GM18511 (cell line): ENCODE data around the gene CMTM2.
A peak's percentile ranks its signal among the peaks of the same experiment; 100 is the strongest.
"Not testable (repeated sequence)": the region's sequence is repeated elsewhere in the genome, so short reads cannot be mapped to it uniquely, and the experiment has no call there.

Experiments used
- ATAC-seq: cut with Tn5 transposase; IDR thresholded peaks from one replicate; pipeline ENCODE4 v1.9.1; 2021; ENCODE audit warnings: mild to moderate bottlenecking, moderate library complexity; ENCODE audit not compliant: unreplicated experiment

CMTM2 gene

DNA sequence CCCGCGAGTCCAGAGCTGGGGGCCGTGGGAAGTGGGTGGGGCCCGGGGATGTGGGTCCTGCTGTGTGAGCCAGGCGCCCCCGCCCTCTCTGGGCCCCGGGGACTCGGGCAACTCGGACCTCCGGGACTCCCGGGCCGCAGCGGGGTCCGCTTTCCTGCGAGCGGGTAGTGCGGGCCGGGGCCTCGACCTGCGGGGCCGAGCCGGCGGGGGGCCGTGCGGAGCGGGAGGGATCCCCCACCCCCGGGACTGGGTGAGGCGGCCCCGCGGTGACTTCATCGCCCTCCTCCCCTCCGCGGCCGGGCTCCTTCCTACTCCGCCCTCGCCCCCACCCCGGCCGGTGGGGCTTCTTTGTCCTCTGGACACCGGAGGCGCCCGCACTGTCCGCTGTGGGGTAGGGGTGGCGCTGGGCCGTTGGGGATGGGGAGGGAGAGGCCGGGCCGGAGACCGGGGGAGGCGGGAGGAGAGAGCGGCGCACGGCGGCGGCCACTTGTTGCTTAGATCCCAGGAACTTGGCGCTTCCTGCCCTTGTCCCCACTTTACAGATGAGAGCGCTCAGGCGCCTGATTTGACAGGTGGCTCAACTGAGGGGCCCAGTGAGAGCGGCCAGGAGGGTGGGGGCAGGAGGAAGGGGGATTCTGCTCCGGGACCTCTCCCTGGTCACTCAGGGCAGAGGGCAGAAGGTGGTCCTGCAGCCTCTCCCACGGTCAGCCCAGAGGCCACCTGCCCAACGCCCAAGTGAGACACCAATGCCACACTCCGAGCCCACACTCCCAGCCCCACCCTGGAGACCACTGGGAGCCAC is 26.1 kb downstream of the CMTM2 start:
- peak; percentile 14 for ATAC-seq

DNA sequence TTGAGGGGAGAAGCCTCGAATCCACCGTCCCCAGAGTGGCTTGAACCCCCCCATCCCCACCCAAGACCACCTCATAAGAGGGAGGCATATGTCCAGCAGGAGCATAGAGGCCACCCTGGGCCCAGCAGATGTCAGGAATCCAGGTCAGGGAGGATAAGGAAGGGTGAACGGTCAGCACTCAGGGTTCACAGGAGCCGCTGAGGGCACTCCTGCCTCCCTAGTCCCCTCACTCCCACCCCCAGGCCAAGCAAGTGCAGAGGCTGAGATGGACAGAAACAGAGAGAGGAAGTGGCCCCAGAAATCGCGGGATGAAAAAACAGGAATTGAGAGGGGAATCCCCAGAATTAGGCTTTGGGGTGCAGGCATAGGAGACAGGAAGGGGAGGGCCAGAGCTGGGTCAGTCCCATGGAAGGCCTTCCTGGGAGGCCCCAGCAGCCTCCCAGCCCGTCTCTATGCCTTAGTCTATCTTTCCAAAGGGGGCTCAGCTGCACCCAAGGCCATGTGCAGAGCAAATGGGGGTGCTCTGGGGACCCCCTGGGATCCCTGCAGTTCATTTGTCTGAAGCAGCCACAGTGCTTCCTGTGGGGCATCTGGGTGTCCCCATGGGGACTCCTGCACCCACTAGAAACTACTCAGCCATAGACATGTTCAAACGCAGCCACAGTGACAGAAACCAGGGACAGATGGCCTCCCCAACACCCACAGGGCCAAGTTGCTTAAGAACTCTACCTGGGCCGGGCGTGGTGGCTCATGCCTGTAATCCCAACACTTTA is 26.9 kb downstream of the CMTM2 start:
- peak; percentile 50 for ATAC-seq

DNA sequence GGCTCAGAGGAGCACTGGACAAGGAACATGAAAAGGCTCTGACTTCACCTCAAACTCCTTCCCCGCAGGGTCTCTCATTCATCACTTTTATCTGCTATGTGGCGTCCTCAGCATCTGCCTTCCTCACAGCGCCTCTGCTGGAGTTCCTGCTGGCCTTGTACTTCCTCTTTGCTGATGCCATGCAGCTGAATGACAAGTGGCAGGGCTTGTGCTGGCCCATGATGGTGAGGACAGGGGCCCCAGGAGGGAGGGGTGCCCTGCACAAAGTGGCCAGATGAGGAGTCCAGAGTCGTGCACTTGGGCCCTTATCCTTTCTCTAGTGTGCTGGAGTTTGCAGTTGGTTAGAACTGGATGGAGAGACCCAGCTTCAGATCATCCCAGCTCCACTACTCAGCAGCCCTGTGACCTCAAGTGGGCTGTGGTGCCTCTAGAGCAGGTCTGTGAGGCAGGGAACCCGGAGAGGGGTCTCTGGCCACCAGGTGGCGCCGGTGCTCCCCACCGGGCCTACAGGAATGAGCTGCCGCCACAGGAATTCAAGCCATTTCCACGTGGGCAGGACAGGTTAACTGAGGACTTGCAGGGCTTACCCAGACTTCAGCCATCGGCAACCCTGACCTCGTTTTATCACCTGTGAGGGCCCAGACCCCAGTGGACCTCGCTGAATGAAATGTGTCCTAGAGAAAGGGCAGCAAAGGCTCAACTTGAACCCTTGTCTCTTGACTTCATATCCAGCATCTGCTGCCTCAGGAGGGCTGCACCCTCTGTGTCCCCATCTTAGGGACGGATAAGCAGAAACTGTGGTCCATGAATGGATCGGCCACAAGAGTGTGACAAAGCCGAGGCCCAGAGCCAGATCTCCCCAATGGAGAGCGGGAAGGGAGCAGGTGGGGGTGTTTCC is 29.2 kb downstream of the CMTM2 start:
- ATAC-seq: peak; percentile 26

DNA sequence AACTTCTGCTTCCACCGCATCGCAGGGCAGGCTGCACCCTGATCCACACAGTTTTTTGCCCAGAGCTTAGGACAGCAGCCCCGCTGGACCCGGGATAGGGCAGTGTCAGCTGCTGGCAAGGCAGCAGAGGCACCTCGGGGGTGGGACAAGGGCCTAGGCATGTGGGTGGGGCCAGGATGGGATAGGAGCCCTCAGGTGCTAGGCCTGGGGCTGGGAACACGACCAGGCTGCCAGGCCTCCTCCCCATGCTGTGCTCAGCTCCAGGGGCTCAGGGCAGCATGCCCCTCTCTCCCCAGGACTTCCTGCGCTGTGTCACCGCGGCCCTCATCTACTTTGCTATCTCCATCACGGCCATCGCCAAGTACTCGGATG is 29.9 kb downstream of the CMTM2 start:
- ATAC-seq: no peak

DNA sequence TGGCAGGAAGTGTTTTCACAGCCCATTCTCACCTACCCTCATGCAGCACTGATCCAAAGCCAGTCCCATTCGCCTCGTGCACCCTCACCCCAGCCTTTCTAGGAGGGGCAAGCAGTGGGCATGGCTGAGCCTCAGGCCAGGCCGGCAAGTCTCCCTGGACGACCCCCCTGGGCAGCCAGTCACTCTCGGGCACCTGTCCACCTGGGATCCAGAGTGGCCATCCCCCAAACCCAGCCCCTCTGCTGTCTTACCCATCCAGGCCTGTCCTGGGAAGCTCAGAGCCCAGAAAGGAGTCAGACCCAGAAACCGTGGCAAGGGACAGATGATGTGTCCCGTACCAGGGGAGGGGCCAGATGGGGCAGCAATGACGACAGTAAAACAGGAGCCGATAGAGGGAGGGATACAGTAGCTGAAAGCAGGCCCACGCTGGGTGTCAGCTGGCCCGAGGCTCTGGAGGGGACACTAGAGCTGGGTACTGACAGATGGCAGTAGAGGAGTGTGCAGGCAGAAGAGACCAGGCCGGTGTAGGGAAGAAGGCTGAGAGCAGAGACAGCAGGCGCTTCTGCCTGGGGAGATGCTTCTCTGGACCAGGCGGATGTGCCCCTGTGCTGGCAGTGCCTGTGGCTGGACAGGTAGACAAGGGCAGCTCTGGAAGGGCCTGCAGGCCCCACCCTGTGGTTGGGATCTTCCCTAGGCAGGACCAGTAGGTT is 31.0 kb downstream of the CMTM2 start:
- no peak for ATAC-seq

DNA sequence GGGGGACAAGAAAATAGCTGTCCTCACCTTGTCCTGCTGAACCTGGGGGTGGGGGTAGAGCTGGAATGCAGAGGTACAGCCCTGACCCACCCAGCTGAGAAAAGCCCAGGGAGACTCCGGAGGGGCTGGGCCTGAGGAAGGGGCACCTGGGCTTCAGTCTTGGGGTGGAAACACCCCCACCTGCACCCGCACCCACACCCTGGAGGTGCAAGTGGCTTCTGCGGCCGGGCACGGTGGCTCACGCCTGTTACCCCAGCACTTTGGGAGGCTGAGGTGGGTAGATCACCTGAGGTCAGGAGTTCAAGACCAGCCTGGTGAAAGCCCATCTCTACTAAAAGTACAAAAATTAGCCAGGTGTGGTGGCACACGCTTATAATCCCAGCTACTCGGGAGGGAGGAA is 32.6 kb downstream of the CMTM2 start:
- not testable (repeated sequence) for ATAC-seq

DNA sequence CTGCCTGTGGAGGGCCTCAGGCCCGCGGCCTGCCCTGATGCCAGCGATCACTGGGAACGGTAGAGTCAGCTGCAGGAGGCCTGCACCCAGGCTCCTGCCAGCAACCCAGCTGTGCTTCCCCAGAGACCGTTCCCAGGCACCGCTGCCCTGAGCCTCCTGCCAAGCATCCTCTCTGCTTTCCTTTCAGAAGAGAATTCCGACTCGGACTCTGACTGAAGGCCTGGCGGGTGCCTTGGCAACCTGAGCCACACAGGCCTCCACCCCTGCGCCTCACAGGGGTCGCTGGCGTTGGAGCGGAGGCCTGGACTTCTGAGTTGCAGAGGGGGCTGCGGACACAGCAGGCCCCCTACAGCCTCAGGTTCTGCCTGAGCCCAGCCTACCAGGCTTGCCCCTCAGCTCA is 33.2 kb downstream of the CMTM2 start:
- no peak for ATAC-seq

DNA sequence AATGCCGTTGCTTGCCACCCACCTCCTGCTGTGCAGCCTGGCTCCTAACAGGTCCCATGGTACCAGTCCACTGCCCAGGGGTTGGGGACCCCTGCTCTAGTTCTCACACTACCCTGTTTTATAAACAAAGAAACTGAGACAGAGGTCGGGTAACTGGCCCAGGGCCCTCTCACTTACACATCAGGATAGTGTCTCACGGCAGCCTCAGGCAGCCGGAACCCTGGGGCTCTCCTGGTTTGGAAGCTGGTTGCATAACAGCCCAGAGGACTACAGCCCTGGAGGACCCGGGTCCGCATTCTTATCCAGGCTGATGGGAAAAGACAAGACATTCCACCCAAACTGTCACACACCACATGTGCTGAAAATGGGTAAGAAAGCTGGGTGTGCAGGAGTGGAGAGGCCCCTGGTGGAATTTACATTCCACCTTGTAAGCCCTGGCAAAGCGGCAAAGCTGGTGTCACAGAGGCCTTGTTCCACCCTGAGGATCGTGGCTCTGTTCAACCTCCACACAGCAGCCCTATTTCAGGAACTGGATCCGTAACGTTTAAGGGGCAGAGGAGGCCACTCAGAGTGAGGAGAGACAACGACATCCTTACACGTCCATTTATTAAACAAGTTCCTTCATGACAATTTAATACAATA is 35.0 kb downstream of the CMTM2 start:
- no peak for ATAC-seq

DNA sequence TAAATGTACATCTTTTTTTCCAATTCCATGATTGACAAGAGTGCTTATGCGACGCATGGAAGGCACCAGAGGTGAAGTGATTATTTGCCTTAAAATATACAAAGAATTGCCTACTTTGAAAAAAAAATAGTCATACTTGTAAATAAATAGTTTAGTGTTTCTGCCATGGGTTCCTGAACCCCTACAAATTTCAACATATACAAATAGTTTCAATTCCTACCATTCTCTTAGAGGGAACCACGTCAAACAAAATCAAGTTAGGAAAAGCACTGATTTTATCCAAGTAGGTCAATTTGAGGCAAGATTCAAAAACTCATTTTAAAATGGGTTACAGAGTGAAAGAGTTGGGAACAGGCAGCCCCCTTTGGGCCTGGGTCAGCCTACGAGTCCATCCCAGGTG is 36.9 kb downstream of the CMTM2 start:
- ATAC-seq: no peak

DNA sequence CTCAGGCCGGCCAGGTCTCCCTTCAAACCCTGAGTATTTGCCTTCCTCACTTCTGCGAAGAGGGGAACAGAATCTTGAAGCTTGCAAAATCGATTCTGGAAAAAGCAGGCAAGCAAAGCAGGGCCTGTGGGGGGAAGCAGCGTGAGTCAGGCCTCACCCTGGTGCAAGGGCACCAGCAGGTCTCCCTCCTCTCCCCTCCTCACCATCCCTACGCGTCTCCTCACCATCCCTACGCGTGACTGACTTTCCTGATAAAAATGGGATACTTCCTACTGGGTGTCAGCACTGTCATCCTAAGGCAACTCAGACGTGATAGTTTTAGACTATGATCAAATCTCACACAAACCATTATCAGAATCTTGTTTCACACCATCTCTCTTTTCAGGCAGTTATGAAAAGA is 37.3 kb downstream of the CMTM2 start:
- no peak for ATAC-seq

DNA sequence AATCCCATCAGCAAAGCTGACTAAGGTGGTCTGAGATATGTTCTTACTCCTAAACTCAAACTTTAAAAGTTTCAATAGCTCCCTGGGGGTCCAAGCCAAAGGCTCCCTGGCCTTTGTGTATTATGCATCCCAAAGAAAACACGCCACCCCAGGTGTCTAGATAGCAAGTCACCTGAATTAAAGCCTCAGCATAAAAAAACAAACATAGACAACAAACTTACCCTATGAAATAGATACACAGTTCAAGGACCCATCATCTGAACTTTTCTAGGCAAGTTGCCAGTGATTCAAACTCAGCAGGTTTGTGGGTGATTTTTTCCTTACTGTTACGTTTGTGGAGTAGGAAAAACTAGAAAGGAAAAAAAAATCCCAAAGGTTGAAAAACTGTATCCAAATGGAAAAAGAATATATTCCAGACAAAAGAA is 37.8 kb downstream of the CMTM2 start:
- no peak for ATAC-seq

DNA sequence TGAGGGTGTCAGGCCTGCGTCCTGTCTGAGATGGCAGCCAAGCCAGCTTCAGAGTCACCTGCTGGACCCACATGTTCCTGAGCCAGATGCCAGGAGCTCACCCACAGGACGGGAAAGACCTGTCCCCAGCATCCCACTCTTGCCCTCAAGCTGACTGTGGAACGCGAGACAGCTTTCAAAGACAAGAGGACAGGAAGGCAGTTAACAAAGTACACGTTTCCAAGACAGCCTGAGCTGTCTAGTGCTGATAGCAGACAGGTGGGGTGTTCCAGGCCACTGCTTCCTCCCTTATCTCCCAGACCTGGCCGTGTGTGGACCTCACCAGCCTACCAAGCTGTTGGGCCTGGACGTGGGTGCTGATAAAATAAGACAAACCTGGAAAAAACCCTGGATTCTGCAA is 38.5 kb downstream of the CMTM2 start:
- ATAC-seq: no peak

DNA sequence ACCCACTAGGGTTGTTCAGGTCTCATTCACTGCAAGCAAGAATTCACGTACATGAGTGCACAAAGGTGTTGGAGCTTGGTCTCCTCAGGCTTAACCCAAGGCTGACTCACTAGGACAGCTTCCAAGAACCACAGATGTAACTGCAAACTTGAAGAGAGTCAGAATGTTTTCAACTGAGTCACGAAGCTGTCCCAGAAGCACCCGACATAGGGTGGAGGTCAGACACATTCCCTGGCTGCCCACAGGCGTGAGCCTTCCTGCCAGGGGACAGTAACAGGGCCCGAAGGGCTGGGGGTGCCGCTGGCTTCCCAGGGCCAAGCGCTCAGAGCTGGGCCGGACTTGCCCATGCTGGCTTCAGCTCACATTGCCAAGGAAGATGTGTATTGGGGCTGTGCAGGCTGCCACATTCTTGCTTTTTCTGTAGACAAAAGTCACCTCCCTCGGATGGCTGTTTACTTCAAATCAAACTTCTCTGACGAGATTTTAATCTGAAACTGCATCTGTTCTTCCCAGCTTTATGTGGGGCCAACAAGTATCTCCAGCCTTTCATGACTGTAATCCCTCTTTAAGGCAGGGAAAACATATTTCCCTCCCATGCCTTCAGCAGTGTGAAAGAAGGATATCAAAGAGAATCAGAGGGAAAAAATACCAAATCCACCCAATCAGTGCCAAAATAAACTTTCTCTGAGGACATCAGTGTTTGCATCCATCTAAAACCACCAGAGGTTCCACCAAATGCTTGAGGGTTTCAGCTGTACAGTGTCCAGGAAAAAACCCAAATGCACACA is 39.5 kb downstream of the CMTM2 start:
- ATAC-seq: no peak

DNA sequence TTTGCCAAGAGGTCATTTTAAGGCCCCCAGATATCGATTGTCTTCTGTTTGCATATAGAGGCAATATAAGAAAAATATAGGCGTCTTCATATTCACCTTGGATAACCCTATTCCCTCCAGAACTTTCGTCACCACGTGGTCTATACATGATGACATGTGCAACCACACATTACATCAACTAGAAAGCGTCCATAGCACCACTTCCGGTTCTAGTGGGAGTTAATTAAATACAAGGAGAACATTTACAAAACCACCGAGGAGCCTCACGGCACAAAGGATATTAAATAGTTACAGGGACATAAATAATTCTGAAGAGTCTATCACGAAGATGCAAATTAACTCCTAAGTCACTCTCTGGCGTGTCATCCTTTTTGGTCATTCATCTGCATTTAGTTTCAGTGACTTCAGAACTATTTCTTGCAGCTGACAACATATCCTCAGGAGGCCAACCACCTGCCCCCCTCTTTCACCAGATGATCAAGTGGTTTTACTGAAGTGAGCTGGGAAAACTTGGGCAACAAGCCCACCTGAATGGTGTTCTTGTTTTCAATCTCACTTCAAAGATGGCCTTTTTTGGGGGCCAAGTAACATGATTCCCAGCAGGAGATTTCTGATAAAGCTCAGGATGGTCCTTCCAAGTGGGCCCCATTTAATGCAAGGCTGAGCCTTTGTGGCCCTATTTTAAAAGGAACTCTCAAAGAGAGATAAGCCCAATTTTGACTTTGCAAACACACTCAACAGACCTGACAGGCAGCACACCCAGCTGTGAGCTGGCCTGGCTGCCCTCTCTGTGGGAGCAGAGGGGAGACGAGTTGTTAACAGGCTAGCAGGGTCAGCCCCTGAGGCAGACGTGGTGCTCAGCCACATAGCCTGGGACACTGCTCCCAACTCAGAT is 40.5 kb downstream of the CMTM2 start:
- ATAC-seq: no peak

DNA sequence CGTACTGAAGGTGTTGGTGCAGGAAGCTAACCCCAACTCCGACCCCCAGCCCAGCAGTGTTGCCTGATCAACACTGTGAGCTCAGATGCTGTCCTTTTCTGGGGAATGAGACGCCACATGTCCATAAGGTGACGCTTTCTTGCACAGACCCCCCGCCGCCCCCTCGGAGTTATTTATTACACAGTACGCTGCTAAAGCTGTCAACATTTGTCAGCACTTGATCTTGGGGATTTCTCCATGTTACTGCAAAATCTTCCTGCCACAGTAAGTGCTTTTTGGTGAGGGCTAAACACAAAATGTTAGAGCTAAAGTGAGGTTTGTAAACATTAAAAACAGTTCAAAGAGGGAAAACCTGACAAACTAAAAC is 41.1 kb downstream of the CMTM2 start:
- ATAC-seq: no peak

DNA sequence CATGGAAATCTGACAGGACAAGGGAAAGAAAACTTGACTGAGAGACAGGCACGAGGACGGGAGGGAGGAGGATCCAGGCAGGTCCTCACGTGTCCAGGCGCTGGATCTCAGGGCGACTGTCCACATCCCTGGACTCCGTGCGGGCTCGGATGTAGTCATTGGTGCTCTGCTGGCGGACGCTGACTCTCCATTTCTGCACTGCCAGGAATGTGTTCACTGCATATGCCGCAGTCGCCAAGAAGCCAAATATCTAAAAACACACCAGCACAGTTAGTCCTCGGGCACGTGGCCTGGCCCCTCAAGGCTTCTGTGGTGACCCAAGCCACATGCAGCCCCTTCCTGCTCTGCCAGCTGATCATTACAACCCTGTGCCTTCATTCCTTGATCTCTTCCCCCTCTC is 42.7 kb downstream of the CMTM2 start:
- ATAC-seq: no peak

DNA sequence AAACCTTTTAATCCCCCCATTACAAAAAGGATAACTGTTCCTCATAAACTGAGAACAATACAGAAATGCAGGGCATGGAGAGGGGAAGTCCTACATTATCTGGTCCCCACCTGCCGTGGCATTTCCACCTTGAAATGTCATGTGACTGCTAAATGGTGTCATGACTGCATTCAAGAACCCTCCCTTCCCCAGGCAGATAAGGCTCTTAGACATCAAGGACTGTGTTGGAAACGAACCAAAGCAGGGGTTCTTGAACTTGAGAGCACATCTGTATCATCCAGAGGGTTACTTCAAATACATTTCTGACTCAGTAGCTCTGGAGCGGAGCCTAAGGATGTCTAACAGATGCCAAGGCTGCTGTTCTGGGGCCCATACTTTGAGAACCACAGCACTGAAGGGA is 43.6 kb downstream of the CMTM2 start:
- no peak for ATAC-seq

DNA sequence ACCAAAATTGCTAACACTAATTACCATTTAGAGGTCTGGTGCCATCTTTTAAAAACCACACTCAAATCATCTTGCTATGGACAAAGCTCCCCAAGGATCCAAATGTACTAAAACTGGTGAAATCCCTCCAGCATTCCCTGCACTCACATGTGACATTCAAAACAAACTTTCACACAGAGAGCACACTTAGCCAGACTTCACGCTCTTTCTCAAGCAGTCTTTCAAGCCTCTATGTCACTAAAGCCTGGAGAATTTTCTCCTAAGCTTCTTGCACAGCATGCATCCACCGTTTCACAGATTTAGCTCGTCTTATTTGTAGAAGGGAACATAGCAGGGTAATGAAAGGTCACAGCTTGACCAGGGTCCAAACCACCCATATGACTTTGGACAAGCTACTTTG is 44.5 kb downstream of the CMTM2 start:
- ATAC-seq: no peak
